ENCODE results near the gene MTUS2. TPM values are rescaled to one million over a fixed set of nuclear protein-coding genes. Genes with fewer than 3 reads are reported as not detected.

MTUS2 gene
- total RNA-seq, 4 donors from 2014 or later = 0.44 to 1.1 (median 0.48) TPM; not detected in 1

GRCh38 chr13:29117663-29118062 lies 297.5 kb downstream of the MTUS2 start:
- no peak for TF ChIP-seq CTCF (IDR thresholded peaks at IDR 0.05)

DNA sequence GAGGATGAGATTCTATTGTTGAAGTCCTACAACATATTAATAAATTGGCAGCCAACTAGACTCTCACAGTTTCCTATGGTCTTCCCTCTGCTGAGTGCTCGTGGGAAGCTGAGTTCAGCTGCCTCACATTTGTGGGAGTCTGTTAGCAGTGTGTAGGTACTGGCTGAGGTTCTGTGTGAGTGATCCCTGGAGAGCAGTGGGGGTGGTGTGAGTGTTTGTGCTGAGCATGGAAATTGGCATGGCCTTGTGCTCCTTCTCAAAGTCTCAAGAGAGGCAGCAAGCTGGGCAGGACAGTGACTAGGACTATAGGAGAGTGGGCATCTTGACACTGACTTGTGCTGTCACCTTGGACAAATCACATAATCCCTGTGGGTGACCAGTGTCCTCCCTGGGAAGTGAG lies 298.3 kb downstream of the MTUS2 start:
- TF ChIP-seq CTCF (IDR thresholded peaks at IDR 0.05) = no peak
- DNase-seq (ENCODE audit: low spot score) (no peak), ATAC-seq (ENCODE audit: low FRiP score) (no peak)

More at GRCh38 chr13:29117663-29118062, 297.5 kb downstream of the MTUS2 start:
- ATAC-seq (ENCODE audit: low FRiP score) = no peak
- no peak for DNase-seq (ENCODE audit: low spot score)

DNA sequence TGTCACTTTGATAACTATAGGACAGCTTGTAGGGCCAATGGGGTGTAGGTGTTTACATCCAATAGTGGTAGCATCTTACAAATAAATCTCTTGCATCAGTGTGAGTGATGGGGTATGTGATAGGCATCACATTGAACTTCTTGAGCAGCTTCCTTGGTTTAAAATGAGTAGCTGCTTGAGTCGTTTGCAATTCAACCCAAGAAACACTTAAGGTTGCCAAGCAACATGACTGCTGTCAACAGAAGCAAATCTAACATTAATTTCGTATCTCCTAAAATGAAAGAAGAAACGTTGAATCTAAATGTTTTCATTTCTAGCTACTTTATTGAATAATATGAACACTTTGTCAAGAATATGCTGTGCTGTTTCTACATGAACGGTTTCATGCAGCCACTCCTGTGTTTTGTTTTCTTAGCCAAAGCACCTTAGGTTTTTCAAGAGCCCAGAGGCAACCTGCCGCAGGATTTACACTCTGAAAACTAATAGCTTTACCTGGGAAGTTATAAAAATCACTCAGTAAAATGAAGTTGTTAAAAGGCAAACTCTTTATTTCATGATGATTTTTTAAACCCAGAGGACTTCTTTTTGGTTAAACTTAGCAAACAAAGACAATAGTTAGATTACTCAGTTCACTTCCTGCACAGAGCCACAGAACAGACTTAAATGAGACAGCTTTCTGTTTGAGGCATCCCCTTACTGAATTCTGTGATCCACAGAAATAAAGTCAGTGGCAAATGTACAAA lies 305.2 kb downstream of the MTUS2 start:
- no peak for ATAC-seq (ENCODE audit: low FRiP score)
- DNase-seq (ENCODE audit: low spot score) = no peak
- no peak for TF ChIP-seq CTCF (IDR thresholded peaks at IDR 0.05)

GRCh38 chr13:29125934-29126424 lies 305.8 kb downstream of the MTUS2 start:
- no peak for DNase-seq (ENCODE audit: low spot score)
- no peak for ATAC-seq (ENCODE audit: low FRiP score)
- TF ChIP-seq CTCF (IDR thresholded peaks at IDR 0.05) = no peak

DNA sequence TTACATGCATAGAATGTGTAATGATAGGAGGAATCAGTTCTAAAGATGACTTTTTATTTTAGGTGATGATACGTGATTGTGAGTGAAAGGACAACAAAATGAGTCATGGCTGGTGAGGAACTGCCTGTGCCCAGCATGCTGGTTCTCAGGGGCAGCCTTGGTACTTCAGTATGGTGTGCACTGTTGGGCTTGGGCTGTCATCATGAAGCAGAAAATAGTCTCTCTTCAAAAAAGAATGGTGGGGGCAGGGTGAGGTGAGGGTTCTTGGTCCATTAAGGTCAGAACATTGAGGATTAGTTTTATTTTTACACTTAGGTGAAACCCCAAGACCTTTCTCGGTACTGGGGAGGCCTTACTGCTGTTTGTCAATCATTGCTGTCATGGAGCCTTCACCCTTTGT lies 309.5 kb downstream of the MTUS2 start:
- ATAC-seq (ENCODE audit: low FRiP score) (no peak), DNase-seq (ENCODE audit: low spot score) (no peak)
- TF ChIP-seq CTCF (IDR thresholded peaks at IDR 0.05) = no peak

DNA sequence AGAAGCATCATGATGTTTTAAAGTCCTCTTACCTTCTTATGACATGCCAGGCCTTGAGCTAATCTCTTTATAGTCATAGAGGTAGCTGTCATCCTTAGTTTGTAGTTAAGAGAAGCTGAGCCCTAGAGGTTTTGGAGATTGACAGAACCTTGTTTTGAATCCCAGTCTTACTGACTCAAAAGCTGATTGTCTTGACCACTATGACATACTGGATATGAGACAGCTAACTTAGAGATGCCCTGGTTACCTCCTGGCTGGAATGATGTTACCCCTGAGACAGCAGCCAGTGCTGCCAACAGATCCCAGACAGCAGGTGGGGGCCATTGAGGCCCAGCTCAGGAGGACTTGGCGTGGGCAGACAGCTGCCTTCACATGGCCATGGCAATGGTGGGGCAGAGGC lies 311.0 kb downstream of the MTUS2 start:
- DNase-seq (ENCODE audit: low spot score) = no peak
- ATAC-seq (ENCODE audit: low FRiP score) = no peak
- no peak for TF ChIP-seq CTCF (IDR thresholded peaks at IDR 0.05)
